ENCODE results near the gene GLRX3.

GLRX3 gene

DNA sequence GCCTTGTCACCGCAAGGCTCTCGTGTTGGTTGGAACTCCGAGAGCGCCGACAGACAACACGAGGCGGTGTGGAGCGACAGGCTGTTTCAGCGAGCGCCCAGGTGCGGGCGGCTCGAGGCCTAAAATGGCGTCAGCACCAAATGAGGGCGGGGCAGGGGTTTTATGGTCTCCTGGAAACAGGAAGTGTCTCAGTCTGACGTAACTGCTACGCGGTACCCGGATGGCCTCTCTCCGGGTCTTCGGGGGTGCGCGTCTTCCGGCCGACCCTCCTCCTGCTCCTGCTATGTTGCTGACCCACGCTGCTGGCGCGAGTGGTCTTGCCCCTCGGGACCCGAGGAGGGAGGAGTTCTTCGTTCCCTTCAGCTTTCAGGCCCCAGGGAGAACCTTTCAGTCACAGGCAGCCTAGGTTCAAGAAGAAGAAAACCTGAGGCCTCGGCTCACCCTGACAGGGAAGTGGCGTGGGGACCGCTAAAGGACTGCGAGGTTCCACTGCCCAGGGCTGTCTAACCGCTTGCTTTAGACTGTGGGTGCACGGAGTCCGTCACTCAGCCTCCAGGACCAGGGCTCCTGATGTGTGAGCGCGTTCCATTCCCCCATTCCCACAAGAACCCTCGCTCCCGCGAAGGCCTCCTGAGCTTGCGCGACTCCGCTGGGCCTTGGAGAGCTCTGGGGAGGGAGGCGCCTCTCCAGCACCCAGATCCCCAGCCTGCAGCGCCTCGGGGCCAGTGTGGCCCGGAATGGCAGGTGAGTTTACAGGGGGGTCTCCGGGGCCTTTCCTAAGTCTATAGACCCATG lies 77.3 kb downstream of the GLRX3 start:
- no peak for DNase-seq

DNA sequence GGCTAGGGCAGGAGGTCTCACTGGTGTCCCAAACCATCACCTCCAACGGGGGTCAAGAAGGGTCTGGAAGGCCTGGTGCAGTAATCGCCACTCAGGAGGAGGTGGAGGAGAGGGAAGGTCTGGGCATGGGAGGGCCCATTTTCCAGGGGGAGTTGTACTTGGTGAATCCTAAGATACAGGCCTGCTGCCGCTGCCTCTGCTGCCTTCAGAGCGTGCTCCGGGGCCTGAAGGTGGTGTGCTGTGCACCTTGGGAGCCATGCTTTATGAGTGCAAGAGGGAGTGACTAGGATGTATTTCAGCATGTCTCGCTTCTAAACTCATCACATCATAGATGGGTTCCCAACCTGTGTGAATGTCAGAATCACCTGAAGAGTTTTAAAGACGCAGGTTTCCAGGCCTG lies 78.2 kb downstream of the GLRX3 start:
- no peak for DNase-seq

DNA sequence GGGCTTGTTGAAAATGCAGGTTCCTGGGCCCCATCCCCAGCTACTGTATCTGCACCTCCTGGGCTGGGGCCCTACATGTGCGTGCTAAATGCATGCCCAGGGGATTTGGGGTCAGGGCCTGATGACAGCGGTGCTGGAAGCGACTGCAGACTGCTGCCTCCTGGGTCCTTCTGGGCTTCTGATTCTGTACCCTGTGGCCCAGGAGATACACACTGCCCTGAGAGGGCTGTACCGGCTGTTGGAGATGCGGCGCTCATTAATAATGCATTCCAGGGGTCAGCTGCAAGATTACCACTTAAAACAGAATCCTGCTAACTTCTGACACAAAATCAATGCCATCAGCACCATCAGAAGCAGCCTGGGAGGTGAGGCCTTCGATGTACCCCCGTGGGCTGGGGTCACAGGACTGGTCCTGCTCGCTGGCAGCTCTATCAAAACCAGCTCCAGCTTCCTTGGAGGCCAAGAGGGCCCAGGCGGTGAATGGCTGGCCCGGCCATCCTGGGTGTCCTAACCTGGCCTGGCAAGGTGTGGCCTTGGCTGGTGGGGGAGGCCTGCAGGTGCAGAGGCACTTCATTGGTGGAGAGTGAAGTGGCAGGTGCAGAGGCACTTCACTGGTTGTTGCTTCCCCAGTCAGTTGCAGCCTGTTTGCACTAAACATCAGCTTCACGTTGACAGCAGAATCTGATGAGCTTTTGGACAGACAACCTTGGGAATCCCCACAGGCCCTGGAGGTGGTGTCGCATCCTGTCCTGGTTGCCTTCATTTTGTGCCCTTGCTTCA lies 79.2 kb downstream of the GLRX3 start:
- DNase-seq, result no peak

DNA sequence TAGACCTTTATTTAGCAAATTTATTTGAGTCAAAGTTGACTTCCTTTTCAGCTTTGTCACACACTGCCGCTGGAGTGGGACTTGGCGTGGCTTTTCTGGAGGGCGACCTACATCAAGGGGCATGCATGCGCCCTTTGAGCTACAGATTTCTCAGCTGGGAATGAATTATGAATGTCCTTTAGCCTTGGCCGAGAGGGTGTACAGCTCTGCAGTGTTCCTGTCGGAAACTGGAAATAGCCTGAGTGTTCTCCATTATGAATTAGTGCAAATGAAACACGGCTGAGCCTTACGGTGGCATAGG lies 79.7 kb downstream of the GLRX3 start:
- no peak for DNase-seq

DNA sequence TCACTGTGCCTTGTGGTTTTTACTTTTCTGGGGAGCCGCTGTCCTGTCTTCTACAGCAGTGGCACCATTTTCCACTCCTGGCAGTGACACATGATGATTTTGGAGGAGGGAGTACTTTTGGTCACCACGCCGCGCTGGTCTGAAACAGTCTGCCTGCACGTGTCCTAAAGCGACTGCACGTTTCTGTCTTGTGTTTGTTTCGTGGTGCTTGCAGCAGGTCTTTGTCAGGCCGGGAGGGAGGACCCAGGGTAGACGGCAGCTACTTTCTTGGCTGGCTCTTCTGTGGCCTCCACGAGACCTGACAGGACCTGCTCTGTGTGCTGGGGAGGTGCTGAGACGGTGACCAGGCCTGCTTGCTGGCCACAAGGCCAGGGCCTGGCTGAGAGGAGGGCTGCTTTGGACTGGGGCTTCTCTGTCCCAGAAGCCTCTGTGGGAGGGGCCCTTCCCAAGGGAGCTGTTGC lies 82.0 kb downstream of the GLRX3 start:
- no peak for DNase-seq

DNA sequence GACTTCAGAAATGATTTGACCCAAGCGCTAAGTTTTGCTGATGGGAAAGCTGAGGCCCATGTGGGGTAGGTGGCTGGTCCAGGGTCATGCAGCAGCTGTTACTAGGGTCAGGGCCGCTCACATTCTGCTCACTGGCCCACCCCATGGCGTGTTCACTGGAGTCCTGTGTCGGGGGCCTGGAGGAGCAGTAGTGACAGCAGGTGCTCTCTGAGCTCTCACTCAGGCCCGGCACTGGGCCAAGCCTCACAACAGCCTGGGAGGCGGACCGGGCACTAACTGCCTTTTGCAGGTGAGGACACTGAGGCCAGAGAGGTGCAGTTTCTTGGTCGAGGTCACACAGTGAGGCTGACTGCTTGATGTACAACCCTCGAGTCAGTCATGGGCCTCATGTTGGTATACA lies 82.7 kb downstream of the GLRX3 start:
- DNase-seq, result no peak

DNA sequence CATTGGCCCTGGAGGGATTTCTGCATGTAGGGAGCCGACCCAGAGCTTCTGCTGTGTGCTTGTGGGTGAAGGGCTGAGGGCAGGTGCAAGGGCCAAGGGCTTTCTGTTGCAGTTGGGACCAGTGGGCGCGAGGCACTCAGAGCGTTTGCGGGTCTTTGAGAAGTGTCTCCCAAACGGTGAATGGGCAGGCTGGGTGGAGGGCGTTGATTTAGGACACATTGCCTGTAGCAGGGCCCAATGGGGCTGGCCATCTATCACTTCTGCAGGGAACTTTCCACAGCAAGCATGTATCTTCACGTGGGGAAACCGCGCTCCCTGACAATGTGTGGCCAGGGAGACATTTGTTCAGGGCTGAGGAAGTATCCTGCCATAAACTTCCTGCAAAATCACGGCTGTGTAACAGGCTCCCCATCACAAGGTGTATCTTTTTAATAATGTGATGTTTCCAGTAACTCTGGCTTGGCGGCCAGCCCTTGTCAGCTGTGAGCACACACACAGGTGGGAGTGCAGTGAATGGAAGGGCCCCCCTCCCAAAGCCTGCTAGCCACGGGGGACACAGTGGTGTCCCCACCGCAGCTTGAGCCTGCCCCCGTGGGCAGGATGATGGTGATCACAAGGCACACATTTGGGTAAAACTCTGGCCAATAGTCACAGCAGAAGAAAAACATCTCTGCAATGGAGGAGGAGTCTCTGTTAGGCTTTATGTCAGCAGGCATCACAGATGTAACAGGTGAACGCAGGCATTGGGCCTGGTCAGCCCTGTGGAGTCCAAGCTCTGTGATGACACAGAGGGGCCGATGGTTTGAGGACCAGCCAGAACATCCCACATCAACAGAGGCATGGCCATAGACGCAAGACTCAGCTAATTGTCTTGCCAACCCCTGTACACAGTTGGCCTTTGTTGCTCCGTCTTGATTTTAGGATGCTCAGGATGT lies 84.3 kb downstream of the GLRX3 start:
- no peak for DNase-seq

DNA sequence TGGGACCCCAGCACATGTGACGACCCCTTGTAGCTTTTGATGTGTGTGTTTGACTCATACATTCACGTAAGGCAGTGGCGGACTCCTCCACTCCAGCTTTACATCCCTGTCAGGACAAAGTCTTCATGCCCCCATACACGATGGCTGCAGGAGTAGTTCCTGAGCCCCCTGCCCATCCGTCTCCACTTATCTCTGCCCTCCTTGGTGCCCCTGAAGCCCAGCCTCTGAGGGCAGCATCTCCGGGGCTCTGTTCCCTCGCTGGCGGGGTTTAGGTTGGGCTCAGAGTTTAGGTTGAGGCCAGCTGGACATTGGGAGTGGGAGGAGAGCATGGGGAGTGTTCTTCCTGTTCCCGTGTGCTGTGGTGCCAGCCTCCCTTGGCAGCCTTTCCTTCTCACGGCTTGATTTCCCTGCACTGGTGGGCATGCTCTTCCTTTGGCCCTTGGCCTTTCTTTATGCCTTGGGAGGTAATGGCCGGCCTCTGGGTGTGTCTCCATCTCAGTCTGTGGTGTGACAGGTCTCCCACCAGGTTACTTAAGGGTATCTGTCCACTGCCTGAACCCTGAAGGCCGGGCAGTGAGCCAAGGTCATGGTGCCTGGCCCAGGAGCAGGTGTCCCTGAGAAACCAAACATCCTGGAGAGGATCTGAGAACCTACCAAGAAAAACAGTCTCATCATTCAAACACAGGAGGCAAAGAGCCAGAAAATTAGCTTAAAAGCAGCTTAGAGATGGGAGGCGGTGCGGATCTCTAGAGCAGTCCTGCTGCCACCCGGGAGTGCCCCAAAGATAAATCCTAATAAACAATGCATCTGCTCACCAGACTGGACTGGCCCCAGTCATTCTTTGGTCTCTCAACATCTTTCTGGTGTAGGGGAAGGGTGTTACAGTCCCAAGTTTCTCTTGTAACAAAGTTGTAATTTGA lies 85.5 kb downstream of the GLRX3 start:
- DNase-seq, result no peak

DNA sequence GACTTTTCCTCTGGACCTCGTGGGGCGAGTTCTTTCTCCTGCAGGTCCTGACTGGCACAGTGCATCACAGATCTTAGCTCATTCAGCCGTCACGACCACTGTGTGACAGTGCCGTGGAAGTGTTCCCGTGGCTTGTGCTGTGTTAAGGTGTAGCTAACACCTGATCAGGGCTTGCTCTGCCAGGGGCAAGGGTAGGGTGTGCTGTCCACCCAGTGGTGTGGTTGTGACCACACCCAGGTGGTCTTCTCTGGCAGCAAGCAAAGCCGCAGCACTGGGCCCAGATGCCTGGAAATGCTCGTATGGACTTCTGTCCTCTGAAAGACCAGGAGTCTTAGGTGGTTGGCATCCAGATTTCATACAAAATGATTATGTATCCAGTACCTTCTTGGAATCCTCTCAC lies 86.2 kb downstream of the GLRX3 start:
- DNase-seq, result no peak

DNA sequence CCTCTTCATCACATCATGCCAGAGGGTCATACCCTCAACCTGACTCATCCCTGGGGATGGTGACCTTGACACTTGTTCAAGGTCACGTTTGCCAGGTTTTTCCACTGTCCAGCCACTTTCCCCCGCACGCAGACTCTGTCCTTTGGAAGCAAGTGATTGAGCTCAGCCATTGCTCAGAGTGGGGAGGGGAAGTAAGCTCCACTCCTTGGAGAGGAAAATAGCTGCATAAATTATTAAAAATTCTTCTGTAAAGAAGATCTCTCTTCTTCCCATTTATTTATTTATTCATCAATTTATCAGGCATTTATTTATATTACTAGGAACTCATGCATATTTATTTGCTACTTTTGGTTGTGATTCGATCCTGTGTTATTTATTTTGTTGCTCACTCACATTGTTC lies 88.0 kb downstream of the GLRX3 start:
- DNase-seq, result no peak

DNA sequence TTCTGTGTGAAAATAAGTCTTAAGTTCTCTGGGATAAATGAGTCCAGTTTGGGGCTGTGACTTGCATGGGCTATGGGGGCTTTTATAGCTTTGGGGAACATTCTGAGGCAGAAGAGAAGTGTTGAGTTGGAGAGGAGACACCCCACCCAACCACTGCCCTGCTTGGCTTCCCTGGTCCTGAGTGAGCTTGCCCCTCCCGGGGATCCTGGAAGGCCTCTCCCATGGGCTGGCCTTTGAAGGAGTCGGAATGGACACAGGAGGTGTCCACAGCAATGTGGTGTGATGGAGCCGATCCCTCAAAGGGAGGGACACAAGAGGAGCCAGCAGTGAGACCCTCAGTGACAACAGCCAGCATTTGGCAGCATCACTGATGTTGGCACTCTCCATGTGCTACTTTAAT lies 89.8 kb downstream of the GLRX3 start:
- DNase-seq, result no peak

DNA sequence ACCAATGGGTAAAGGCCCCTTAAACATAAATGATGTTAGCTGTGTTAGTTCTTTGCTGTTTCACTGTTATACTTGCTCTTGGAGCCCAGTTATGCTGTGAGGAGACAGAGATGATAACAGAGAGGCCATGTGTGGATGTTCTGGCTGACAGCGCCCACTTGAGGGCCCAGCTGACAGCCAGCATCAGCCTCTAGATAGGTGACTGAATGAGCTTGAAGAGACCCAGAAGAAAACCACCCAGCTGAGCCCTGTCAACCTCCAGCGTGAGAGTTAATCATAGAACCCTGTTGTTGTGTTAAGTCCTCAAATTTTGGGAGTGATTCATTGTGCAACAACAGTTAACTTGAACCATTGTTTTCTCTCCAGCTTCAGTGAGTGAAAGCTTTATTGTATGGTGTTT lies 91.7 kb downstream of the GLRX3 start:
- DNase-seq, result no peak

Data from activated CD4-positive, CD25-positive, alpha-beta regulatory T cell (primary cell).